HG03457 (cell line): ENCODE data around the gene CRKL.
"Not testable (repeated sequence)": the region's sequence is repeated elsewhere in the genome, so short reads cannot be mapped to it uniquely, and the experiment has no call there.

Experiments used
- ATAC-seq: cut with Tn5 transposase; IDR thresholded peaks from one replicate; pipeline ENCODE4 v1.9.1; 2021; ENCODE audit warnings: moderate number of reproducible peaks; ENCODE audit not compliant: unreplicated experiment

The CRKL gene

GRCh38 chr22:20933910-20934309, 16.7 kb downstream of the CRKL start:
- ATAC-seq, result no peak

- not testable (repeated sequence) for ATAC-seq
Measured at GRCh38 chr22:20935049-20935448, 17.8 kb downstream of the CRKL start.

DNA sequence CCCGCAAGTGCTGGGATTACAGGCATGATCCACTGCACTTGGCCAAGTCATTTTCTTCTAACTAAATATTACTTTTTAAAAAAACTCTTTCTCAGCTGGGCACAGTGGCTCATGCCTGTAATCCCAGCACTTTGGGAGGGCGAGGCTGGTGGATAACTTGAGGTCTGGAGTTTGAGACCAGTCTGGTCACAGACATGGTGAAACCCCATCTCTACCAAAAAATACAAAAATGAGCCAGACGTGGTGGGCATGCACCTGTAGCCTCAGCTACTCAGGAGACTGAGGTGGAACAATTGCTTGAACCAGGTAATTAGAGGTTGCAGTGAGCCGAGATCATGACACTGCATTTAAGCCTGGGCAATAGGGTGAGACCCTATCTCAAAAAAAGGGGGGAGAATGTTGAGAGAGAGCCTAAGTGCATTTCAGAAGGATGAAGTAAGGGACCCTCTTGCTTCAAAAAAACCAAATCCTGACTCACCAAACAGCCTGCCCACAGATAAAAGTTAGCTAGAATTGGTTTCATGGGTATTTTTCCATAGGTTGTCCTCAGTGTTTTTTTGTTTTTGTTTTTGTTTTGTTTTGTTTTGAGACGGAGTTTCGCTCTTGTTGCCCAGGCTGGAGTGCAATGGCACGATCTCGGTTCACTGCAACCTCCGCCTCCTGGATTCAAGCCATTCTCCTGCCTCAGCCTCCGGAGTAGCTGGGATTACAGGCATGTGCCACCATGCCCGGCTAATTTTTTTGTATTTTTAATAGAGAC, 18.8 kb downstream of the CRKL start:
- ATAC-seq, result not testable (repeated sequence)

GRCh38 chr22:20937031-20937793, 20.0 kb downstream of the CRKL start:
- ATAC-seq, result no peak

DNA sequence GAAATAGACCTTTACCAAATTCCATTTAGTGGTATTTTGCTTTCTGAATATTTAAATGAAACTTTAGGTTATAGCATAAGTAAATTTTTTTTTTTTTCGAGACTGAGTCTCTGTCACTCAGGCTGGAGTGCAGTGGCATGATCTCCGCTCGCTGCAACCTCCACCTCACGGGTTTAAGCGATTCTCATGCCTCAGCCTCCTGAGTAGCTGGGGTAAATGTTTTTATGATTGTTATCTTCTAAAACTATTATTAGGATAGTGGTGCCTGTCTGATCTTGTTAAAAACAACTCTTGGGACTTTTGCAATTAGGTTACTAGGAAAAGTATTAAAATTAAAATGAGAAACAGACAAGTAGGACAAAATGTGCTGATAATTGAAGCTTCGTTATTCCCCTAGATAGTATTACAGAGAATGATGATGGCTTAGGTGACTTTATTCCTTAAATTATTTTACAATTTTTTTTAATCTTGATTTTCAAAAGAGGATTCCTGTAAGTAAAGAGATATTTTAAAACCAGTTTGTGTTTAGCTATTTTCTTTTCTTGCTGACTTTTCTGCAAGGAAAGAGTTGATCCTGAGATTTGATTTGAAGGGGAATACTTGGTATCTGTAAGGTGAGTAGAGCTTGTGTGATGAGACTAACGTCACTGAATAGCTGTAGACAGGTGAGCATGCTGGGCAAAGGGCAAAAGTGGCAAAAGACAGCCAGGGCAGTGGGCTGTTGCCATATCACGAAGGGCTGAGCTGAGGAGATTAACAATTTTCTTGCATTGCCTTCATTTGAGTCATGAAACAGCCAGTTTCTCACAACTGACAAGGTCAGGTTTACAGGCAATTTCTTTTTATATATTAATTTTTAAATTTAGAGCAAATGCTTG, 20.8 kb downstream of the CRKL start:
- no peak for ATAC-seq

DNA sequence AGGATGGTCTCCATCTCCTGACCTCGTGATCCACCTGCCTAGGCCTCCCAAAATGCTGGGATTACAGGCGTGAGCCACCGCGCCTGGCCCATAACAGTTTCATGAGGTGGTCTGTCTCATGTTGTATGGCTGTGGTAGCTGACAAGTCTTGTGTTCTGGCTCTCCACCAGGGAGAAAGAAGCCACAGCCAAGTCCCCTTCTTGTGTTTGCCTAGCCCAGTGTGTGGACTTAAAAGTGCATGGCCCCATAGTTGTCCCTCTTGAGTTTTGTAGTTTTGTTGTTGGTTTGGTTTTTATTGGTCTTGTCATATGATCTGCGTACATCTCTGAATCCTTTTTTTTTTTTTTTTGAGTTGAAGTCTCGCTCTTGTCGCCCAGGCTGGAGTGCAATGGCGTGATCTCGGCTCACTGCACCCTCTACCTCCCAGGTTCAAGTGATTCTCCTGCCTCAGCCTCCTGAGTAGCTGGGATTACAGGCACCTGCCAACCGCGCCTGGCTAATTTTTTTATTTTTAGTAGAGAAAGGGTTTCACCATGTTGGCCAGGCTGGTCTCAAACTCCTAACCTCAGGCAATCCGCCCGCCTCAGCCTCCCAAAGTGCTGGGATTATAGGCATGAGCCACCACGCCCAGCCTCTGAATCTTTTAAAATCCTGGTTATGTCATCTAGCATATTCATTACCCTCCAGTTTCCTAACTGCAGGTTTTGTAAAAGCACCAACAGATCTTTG, 22.4 kb downstream of the CRKL start:
- not testable (repeated sequence) for ATAC-seq

- no peak for ATAC-seq
Measured at GRCh38 chr22:20940186-20940651, 23.0 kb downstream of the CRKL start.

DNA sequence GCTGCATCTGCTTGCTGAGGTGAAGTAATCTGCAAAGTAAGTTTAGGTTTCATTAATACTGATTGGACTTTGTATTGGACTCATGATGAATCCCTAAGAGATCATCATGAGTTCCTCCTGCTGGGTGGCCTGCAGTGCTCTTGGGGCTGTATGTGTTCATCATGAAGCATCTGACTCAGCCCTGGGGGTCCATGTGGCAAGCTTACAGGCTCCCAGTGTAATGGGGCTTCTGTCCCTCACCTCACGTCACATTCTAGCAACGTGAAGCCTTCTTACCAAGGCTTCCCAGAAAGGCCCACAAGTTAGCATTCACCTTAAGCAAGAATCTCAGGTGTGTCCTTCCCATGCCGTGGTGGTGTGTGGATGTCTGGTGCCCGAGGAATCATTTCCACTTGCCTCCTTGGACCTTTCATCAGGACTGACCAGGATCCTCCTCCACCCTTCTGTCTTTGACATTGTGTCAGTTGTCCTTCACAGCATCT, 23.7 kb downstream of the CRKL start:
- no peak for ATAC-seq

GRCh38 chr22:20942203-20942902, 25.1 kb downstream of the CRKL start:
- ATAC-seq, result not testable (repeated sequence)

- ATAC-seq, result no peak
Measured at GRCh38 chr22:20943104-20943933, 26.1 kb downstream of the CRKL start.

GRCh38 chr22:20944042-20944441, 26.8 kb downstream of the CRKL start:
- ATAC-seq, result no peak

GRCh38 chr22:20945578-20945934, 28.3 kb downstream of the CRKL start:
- no peak for ATAC-seq

DNA sequence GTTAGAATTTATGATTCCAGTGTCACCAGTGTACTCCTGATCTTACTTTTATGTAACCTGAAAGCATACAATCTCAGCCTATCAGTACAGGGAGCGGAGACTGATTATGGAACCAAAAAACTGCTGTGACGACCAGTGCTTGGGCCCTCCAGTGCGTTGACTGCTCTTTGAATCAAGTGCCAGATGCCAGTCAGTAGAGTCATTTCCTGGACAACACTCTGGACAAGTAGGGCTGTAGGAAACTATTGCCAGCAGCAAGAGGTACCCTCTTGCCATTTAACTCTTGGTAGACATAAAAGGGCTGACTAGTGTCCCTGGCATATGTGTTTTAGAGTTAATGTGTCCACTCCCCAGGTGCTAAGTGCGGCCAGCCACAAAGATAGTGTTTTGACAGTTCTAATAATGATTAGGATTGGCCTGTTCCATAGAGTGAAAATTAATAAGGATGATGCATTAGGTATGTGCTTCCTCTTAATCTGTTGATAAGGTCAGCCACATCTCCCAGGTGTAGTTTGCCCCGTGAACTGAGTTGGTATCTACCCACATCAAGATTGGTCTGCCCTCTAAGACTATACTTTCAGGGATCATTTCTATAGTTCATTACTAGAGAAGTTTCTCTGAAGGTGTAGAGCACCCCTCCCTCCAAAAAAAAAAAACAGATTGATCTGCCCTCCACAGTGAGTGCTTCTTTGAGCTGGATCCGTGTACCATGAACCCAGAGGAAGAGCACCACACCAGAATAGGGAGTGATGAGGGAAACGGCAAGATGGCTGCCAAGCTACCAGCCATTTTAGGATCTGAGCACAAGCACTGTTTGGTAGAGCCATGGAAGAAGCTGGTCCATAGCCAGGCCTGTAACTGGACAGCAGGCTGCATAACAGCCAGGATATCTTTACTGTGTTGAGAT, 29.1 kb downstream of the CRKL start:
- ATAC-seq, result no peak

DNA sequence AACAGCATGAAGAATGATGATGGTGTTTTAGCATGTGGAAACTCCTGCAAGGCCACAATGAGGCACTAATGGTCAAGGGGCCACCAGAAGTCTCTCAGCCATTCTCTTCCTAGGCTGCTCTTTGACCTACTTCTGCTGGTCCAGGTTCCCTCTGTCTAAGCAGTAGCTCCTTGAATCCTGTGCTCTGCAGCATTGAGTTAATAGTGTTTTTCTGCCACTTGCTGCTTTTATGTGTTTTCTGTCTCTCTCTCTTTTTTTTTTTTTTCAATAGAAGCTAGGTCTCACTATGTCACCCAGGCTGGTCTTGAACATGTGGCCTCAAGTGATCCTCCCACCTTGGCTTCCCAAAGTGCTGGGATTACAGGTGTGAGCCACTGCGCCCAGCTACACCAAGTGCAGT, 29.8 kb downstream of the CRKL start:
- ATAC-seq, result no peak

DNA sequence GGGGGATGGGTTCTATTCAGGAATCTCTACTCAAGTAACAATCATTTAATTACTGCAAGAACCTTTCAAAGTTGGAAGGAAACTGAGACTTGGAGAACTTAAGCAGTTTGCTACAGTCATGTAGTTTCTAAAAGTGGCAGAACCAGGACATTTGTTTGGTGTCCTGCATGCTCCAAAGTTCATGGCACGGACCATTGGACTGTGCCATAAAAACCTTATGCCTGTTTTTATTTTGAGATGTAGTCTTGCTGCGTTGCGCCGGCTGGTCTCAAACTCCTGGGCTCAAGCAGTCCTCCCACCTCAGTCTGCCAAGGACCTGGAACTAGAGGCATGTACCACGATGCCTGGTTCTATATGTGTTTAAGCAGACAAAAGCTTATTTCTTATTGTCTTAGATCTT, 31.2 kb downstream of the CRKL start:
- ATAC-seq, result no peak

- no peak for ATAC-seq
Measured at GRCh38 chr22:20948989-20949388, 31.8 kb downstream of the CRKL start.

- ATAC-seq, result no peak
Measured at GRCh38 chr22:20949698-20950183, 32.5 kb downstream of the CRKL start.
